GM19043 (cell line): ENCODE measurements around the gene CASP14.
"Not testable (repeated sequence)": the region's sequence is repeated elsewhere in the genome, so short reads cannot be mapped to it uniquely, and the experiment has no call there.

Experiments
- ATAC-seq: cut with Tn5 transposase; IDR thresholded peaks from one replicate; pipeline ENCODE4 v1.9.1; 2021; ENCODE audit warnings: low read depth; ENCODE audit not compliant: unreplicated experiment

The CASP14 gene

GRCh38 chr19:15070386-15070785 is 21.1 kb downstream of the CASP14 start:
- not testable (repeated sequence) for ATAC-seq

- ATAC-seq = no peak
These were observed 23.8 kb downstream of the CASP14 start for GRCh38 chr19:15072930-15073647.

GRCh38 chr19:15074371-15074770 is 25.1 kb downstream of the CASP14 start:
- ATAC-seq = no peak

GRCh38 chr19:15075806-15076205 is 26.5 kb downstream of the CASP14 start:
- no peak for ATAC-seq

DNA sequence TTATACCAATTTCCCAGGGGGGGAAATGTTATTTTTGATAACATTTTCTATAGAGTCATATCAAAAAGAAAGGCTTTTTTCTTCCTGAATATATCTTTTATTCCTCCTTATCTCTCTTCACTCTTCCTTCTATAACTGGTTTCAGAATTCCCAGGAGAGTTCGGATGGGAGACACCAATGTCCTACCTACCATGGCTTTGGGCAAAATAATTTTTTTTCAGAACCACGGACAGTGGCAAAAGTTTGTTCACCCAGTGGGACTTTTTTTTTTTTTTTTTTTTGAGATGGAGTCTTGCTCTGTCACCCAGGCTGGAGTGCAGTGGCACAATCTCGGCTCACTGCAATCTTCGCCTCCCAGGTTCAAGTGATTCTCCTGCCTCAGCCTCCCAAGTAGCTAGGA is 30.7 kb downstream of the CASP14 start:
- not testable (repeated sequence) for ATAC-seq

DNA sequence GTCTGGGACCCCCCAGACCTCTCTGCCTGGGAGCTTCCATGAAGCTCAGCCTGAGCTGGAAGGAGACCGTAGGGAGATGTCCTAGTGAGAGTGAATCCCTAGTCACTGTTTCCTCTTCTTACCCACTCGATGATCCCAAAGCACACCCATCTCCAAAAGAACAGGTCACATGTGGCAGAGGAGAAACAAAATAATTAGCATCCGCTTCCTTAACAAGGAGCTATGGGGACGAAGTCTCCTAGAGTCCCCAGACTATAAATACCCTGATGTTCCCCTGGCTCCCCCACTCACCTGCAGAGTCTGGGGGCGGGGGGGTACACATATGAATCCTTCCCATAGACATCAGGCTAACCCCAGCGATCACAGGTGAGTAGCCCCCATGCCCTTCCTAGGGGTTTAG is 32.6 kb downstream of the CASP14 start, which contains the start of gene OR1I1:
Gene OR1I1 (plus strand): TSS at position 301 of the 400 bp plus-strand sequence. CDS start 4,855 bp downstream, outside the sequence.
- no peak for ATAC-seq

GRCh38 chr19:15087182-15087581 is 37.9 kb downstream of the CASP14 start:
- ATAC-seq = no peak

DNA sequence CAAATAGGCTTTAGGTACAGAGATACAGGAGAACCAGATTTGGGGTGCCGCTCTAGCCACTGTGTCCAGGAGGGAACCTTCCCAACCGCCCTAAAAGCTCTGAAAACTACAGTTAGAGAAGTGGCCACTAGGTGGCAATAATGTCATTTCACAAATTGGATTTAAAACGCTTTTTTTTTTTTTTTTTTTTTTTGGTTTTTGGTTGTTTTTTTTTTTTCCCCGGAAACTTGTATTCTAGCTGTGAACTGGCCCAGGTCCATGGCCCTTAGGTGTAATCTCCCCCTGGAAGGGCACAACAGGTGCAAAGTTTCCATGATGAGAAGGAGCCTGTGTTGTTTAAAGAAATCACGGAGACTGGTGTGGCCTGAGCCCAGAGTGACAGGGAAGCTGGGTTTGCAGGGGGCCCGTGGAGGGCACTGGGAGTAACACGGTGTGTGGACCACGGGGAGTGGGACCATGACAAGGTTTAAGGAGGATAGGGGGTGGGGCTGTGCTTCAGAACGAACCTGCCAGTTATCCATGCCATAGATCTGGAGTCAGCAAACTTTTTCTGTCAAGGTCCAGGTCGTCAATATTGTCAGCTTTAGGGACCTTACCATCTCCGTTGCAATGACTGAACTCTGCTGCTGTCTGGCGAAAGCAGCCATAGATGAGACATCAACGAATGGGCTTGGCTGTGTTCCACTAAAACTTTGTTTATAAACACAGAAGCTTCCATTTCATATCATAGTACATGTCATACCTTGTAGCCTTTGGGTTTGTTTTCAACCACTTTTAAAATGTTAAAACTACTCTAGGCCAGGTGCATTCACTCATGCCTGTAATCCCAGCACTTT is 42.9 kb downstream of the CASP14 start:
- no peak for ATAC-seq

DNA sequence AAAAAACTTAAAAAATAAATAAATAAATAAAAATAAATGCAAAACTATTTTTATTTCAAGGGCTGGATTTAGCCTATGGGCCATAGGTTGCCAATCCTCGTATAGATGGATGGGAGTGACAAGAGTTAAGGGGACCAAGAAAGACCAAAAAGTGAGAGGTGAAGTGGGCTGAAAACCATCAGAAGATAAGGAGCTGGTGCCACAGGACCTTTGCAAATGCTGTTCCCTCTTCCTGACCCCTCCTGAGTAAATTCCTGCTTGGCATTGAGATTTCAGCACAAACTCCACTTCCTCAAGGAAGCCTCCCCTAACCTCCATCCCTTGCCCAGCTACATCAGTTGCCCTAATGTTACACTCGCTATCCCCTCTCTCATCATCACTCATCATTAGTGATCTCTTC is 43.7 kb downstream of the CASP14 start:
- ATAC-seq = no peak

GRCh38 chr19:15096223-15096622 is 46.9 kb downstream of the CASP14 start:
- ATAC-seq = no peak

- ATAC-seq = not testable (repeated sequence)
These were observed 48.7 kb downstream of the CASP14 start for GRCh38 chr19:15097980-15098379.

- no peak for ATAC-seq
These were observed 49.2 kb downstream of the CASP14 start for GRCh38 chr19:15098460-15098859.

DNA sequence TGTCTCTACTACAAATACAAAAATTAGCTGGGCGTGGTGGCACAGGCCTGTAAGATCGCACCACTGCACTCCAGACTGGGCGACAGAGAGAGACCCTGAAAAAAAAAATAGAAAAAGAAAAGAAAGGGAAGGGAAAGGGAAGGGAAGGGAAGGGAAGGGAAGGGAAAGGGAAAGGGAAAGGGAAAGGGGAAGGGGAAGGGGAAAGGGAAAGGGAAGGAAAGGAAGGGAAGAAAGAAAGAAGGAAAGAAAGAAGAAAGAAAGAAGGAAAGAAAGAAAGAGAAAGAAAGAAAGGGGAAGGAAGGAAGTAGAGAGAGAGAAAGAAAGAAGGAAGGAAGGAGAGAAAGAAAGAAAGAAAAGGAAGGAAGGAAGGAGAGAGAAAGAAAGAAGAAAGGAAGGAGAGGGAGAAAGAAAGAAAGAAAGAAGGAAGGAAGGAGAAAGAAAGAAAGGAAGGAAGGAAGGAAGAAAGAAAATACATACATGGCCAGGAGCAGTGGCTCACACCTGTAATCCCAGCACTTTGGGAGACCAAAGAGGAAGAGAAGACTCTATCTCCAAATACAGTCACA is 49.8 kb downstream of the CASP14 start:
- ATAC-seq = no peak

GRCh38 chr19:15101479-15102082 is 52.3 kb downstream of the CASP14 start:
- ATAC-seq = no peak

DNA sequence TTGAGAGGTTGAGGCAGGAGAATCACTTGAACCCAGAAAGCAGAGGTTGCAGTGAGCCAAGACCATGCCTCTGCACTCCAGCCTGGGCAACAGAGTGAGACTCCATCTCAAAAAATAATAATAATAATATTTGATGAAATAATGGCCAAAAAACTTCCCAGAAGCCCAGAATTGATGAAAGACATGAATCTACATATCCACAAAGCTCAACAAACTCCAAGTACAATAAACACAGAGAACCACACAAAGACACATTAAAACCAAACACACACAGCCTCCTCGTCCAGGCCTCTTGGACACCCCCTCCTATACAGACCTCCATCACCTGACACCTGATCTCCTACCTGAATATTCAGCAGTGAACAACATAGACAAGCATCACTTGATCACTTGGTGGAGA is 54.7 kb downstream of the CASP14 start:
- no peak for ATAC-seq

- ATAC-seq = no peak
These were observed 55.1 kb downstream of the CASP14 start for GRCh38 chr19:15104411-15104810.

GRCh38 chr19:15105044-15105443 is 55.8 kb downstream of the CASP14 start:
- no peak for ATAC-seq

- no peak for ATAC-seq
These were observed 58.1 kb downstream of the CASP14 start, which contains the start of gene SYDE1 for GRCh38 chr19:15107061-15108010. Gene SYDE1 (plus strand): TSS chr19:15107401. CDS start chr19:15107434, 33 bp downstream.
